Panc1 (cell line): Measurements from ENCODE around the gene GSKIP. TPM values are rescaled to one million over a fixed set of nuclear protein-coding genes. Genes with fewer than 3 reads are reported as not detected.

Source experiments
- ATAC-seq: fragments of 200-7000 bp; cut with Tn5 transposase; 2 replicates; pipeline ENCODE4 v1.9.1; 2020; ENCODE audit warnings: mild to moderate bottlenecking, moderate library complexity
- BruUV-seq: library from RNA; stranded (reverse); fragments of 400-500 nt; replicated peaks from 2 replicates; lab custom pipeline; 2021; lab: Mats Ljungman, UMichigan
- CTCF ChIA-PET: fragments of 300-600 bp; sonication (Branson Sonifier 250); formaldehyde crosslinking; loops from one replicate; lab custom pipeline; 2022; ENCODE audit warnings: antibody characterized with exemption; lab: Charles Lee
- POLR2A ChIA-PET: fragments of 300-600 bp; sonication (Branson Sonifier 250); formaldehyde crosslinking; loops from one replicate; lab custom pipeline; 2022; ENCODE audit warnings: antibody characterized with exemption; lab: Charles Lee
- DNase-seq: peaks from one replicate; pipeline ENCODE4 v3.0.0-alpha.2; 2010; ENCODE audit warnings: low read depth, low spot score
- H3K27ac ChIP-seq: 2 replicates; pipeline ENCODE4 v1.5.1; 2011; ENCODE audit warnings: mild to moderate bottlenecking, low read length, inconsistent platforms
- H3K27me3 ChIP-seq: fragments of 200-500 bp; sonication (Bioruptor generic); 2 replicates; pipeline ENCODE4 v1.6.0; 2014; ENCODE audit warnings: low read length, inconsistent platforms; ENCODE audit not compliant: control insufficient read depth, insufficient read depth
- H3K36me3 ChIP-seq: fragments of 200-500 bp; sonication (Bioruptor generic); 2 replicates; pipeline ENCODE4 v1.5.1; 2014; ENCODE audit warnings: inconsistent platforms, mild to moderate bottlenecking, low read length, moderate library complexity; ENCODE audit not compliant: control insufficient read depth, insufficient read depth
- H3K4me1 ChIP-seq: 2 replicates; pipeline ENCODE4 v1.5.1; 2011; ENCODE audit warnings: inconsistent platforms, mild to moderate bottlenecking, low read length, moderate library complexity; ENCODE audit not compliant: control insufficient read depth, insufficient read depth
- H3K4me3 ChIP-seq, 2 experiments: 2 replicates each; pipeline ENCODE4 v1.5.1; 2011 to 2012; ENCODE audit warnings: low read depth in 2 of 2, low read length in 2 of 2, mild to moderate bottlenecking in 2 of 2, inconsistent platforms in 1 of 2, moderate library complexity in 1 of 2
- H3K9me3 ChIP-seq: fragments of 200-500 bp; sonication (Bioruptor generic); 2 replicates; pipeline ENCODE4 v1.5.1; 2014; ENCODE audit warnings: low read depth, mild to moderate bottlenecking, inconsistent platforms, low read length, moderate library complexity; ENCODE audit not compliant: control insufficient read depth, insufficient read depth
- POLR2AphosphoS5 ChIP-seq: IDR thresholded peaks from 2 replicates; pipeline ENCODE4 v1.6.1; 2012; ENCODE audit warnings: mild to moderate bottlenecking, low read depth, low read length, moderate library complexity
- SIN3A ChIP-seq: IDR thresholded peaks from 2 replicates; pipeline ENCODE4 v1.6.1; 2012; ENCODE audit warnings: low read depth, mild to moderate bottlenecking, low read length, moderate library complexity, borderline replicate concordance; ENCODE audit not compliant: insufficient read depth
- TCF7L2 ChIP-seq: IDR thresholded peaks from 2 replicates; pipeline ENCODE4 v1.6.1; 2011; ENCODE audit warnings: mild to moderate bottlenecking, low read depth, low read length, inconsistent platforms
- in situ Hi-C: cut with HindIII; loops from 2 replicates; pipeline ENCODE4 v1.10.0; 2016; ENCODE audit warnings: low sequenced_read_pairs, low pct_unique_long_range_greater_than_20kb
- intact Hi-C: fragments of 100-400 bp; cut with micrococcal nuclease; formaldehyde crosslinking; loops from one replicate; pipeline ENCODE4 v1.10.0; 2022; ENCODE audit not compliant: unreplicated experiment
- total RNA-seq: library from RNA; stranded (reverse); gene quantifications from one replicate; pipeline ENCODE4 v1.2.1, GENCODE V29; 2021; ENCODE audit not compliant: unreplicated experiment
- TF ChIP-seq, protein P1 (sequence below): fragments of 450-650 bp; IDR thresholded peaks from 2 replicates; pipeline ENCODE4 v1.5.1; 2017; ENCODE audit warnings: mild to moderate bottlenecking
- TF ChIP-seq, protein P2 (sequence below), 2 experiments: IDR thresholded peaks; 2 replicates each; pipeline ENCODE4 v1.6.1; 2011 to 2012; ENCODE audit warnings: low read depth in 2 of 2, control low read depth in 1 of 2, low read length in 1 of 2, mild to moderate bottlenecking in 1 of 2, moderate library complexity in 1 of 2; ENCODE audit not compliant: insufficient read depth in 1 of 2

GSKIP gene
- total RNA-seq, 1 experiment from 2014 or later, result 11.1 TPM

DNA sequence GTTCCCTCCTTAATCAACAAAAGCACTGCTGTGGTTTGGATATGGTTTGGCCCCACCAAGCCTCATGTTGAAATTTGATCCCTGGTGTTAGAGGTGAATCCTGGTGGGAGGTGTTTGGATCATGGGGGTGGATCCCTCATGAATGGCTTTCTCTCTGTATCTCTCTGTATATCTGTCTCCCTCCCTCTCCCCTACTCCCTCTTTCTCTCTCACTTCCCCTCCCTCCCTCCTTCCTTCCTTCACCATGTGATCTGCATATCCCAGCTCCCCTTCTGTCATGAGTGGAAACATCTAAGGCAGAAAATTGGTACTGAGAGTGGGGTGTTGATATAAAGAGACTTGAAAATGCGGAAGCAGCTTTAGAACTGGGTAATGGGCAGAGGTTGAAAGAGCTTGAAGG lies 5.2 kb downstream of the GSKIP start:
- intact Hi-C loops (no loop called here), in situ Hi-C loops (no loop called here)
- Histone ChIP-seq H3K4me1 (peaks cover 2% of the 10 kb centered on the region; the same call in 1 of the 2 replicates), H3K9me3 (no peaks in the 10 kb centered on the region), H3K27ac (no peak overlapping the region), H3K36me3 (peaks cover 3% of the 10 kb centered on the region; the same call in 1 of the 2 replicates), H3K27me3 (no peaks in the 10 kb centered on the region), H3K4me3 (no peak overlapping the region)
- ChIA-PET CTCF (no interaction called here), POLR2A (no interaction called here)
- DNase-seq (no peak), ATAC-seq (no peak)
- no TSS peak for BruUV-seq
- TF ChIP-seq TCF7L2, result no peak
- no peak for TF ChIP-seq SIN3A
- TF ChIP-seq POLR2AphosphoS5, result no peak
- TF ChIP-seq, protein P1, sequence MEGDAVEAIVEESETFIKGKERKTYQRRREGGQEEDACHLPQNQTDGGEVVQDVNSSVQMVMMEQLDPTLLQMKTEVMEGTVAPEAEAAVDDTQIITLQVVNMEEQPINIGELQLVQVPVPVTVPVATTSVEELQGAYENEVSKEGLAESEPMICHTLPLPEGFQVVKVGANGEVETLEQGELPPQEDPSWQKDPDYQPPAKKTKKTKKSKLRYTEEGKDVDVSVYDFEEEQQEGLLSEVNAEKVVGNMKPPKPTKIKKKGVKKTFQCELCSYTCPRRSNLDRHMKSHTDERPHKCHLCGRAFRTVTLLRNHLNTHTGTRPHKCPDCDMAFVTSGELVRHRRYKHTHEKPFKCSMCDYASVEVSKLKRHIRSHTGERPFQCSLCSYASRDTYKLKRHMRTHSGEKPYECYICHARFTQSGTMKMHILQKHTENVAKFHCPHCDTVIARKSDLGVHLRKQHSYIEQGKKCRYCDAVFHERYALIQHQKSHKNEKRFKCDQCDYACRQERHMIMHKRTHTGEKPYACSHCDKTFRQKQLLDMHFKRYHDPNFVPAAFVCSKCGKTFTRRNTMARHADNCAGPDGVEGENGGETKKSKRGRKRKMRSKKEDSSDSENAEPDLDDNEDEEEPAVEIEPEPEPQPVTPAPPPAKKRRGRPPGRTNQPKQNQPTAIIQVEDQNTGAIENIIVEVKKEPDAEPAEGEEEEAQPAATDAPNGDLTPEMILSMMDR, result no peak
- TF ChIP-seq, protein P2, sequence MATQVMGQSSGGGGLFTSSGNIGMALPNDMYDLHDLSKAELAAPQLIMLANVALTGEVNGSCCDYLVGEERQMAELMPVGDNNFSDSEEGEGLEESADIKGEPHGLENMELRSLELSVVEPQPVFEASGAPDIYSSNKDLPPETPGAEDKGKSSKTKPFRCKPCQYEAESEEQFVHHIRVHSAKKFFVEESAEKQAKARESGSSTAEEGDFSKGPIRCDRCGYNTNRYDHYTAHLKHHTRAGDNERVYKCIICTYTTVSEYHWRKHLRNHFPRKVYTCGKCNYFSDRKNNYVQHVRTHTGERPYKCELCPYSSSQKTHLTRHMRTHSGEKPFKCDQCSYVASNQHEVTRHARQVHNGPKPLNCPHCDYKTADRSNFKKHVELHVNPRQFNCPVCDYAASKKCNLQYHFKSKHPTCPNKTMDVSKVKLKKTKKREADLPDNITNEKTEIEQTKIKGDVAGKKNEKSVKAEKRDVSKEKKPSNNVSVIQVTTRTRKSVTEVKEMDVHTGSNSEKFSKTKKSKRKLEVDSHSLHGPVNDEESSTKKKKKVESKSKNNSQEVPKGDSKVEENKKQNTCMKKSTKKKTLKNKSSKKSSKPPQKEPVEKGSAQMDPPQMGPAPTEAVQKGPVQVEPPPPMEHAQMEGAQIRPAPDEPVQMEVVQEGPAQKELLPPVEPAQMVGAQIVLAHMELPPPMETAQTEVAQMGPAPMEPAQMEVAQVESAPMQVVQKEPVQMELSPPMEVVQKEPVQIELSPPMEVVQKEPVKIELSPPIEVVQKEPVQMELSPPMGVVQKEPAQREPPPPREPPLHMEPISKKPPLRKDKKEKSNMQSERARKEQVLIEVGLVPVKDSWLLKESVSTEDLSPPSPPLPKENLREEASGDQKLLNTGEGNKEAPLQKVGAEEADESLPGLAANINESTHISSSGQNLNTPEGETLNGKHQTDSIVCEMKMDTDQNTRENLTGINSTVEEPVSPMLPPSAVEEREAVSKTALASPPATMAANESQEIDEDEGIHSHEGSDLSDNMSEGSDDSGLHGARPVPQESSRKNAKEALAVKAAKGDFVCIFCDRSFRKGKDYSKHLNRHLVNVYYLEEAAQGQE (IDR thresholded peaks at IDR 0.05; ENCODE audit: insufficient read depth in 1 of 2, low read depth in 2 of 2, low read length in 1 of 2), result no peak

GRCh38 chr14:96370528-96370927 lies 7.2 kb downstream of the GSKIP start:
- no TSS peak for BruUV-seq
- H3K9me3 ChIP-seq, result no peaks in the 10 kb centered on the region
- intact Hi-C loops, result no loop called here
- H3K4me1 ChIP-seq, result no peaks in the 10 kb centered on the region
- ATAC-seq (no peak), DNase-seq (no peak)
- H3K27ac ChIP-seq, result no peak overlapping the region
- no peak for TF ChIP-seq POLR2AphosphoS5
- TF ChIP-seq TCF7L2, result no peak
- no peak for TF ChIP-seq SIN3A
- TF ChIP-seq, protein P1, result no peak
- TF ChIP-seq, protein P2 (IDR thresholded peaks at IDR 0.05; ENCODE audit: insufficient read depth in 1 of 2, low read depth in 2 of 2, low read length in 1 of 2), result no peak
- no peak overlapping the region for H3K4me3 ChIP-seq
- H3K36me3 ChIP-seq, result no peaks in the 10 kb centered on the region
- CTCF ChIA-PET, result no interaction called here
- no peaks in the 10 kb centered on the region for H3K27me3 ChIP-seq
- POLR2A ChIA-PET, result interaction anchor here (0.7 kb wide), 1 partner anchor 40 kb away, joined by 7 read pairs; no protein-coding TSS in a partner anchor
- in situ Hi-C loops, result no loop called here
